HL-60 (cell line): Measurements from ENCODE around the gene SMLR1.

ENCODE experiments used
- DNase-seq, 2 experiments: peaks; one replicate each; pipeline ENCODE4 v3.0.0-alpha.2; 2010 to 2020; ENCODE audit warnings: low read depth in 1 of 2, low spot score in 1 of 2
- H3K27ac ChIP-seq: fragments of 250-450 bp; sonication (Bioruptor Pico); replicated peaks from 2 replicates; pipeline ENCODE4 v1.5.1; 2020; ENCODE audit warnings: mild to moderate bottlenecking, moderate library complexity
- H3K27me3 ChIP-seq: fragments of 250-450 bp; sonication (Bioruptor Pico); 2 replicates; pipeline ENCODE4 v1.5.1; 2021; ENCODE audit warnings: mild to moderate bottlenecking, moderate library complexity; ENCODE audit not compliant: insufficient read depth, poor library complexity, severe bottlenecking
- H3K4me3 ChIP-seq: replicated peaks from 2 replicates; pipeline ENCODE4 v1.5.1; 2011; ENCODE audit warnings: mild to moderate bottlenecking, control low read depth, low read length; ENCODE audit not compliant: insufficient read depth
- GABPA ChIP-seq: IDR thresholded peaks from 2 replicates; pipeline ENCODE4 v1.6.1; 2012; ENCODE audit warnings: low read depth
- POLR2AphosphoS5 ChIP-seq: IDR thresholded peaks from 2 replicates; pipeline ENCODE4 v1.6.1; 2012; ENCODE audit warnings: low read depth
- SPI1 ChIP-seq: IDR thresholded peaks from 2 replicates; pipeline ENCODE4 v1.6.1; 2012; ENCODE audit warnings: low read depth, mild to moderate bottlenecking, borderline replicate concordance
- TF ChIP-seq, protein P1 (sequence below): IDR thresholded peaks from 2 replicates; pipeline ENCODE4 v1.6.1; 2012; ENCODE audit warnings: low read depth; ENCODE audit not compliant: insufficient replicate concordance
- TF ChIP-seq, protein P2 (sequence below): IDR thresholded peaks from one replicate; pipeline ENCODE4 v1.5.1; 2011; ENCODE audit warnings: low read length, control low read depth, inconsistent platforms; ENCODE audit not compliant: insufficient read depth

The SMLR1 gene

GRCh38 chr6:130780122-130780521 lies 47.1 kb upstream of the SMLR1 start:
- no peak for DNase-seq

GRCh38 chr6:130781557-130781956 lies 45.6 kb upstream of the SMLR1 start:
- Histone ChIP-seq H3K27me3 (no peaks in the 10 kb centered on the region), H3K4me3 (no peak overlapping the region), H3K27ac (no peak overlapping the region)
- no peak for DNase-seq
- TF ChIP-seq SPI1 (no peak), GABPA (no peak), POLR2AphosphoS5 (no peak)
- TF ChIP-seq, protein P1, sequence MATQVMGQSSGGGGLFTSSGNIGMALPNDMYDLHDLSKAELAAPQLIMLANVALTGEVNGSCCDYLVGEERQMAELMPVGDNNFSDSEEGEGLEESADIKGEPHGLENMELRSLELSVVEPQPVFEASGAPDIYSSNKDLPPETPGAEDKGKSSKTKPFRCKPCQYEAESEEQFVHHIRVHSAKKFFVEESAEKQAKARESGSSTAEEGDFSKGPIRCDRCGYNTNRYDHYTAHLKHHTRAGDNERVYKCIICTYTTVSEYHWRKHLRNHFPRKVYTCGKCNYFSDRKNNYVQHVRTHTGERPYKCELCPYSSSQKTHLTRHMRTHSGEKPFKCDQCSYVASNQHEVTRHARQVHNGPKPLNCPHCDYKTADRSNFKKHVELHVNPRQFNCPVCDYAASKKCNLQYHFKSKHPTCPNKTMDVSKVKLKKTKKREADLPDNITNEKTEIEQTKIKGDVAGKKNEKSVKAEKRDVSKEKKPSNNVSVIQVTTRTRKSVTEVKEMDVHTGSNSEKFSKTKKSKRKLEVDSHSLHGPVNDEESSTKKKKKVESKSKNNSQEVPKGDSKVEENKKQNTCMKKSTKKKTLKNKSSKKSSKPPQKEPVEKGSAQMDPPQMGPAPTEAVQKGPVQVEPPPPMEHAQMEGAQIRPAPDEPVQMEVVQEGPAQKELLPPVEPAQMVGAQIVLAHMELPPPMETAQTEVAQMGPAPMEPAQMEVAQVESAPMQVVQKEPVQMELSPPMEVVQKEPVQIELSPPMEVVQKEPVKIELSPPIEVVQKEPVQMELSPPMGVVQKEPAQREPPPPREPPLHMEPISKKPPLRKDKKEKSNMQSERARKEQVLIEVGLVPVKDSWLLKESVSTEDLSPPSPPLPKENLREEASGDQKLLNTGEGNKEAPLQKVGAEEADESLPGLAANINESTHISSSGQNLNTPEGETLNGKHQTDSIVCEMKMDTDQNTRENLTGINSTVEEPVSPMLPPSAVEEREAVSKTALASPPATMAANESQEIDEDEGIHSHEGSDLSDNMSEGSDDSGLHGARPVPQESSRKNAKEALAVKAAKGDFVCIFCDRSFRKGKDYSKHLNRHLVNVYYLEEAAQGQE: no peak
- TF ChIP-seq, protein P2, sequence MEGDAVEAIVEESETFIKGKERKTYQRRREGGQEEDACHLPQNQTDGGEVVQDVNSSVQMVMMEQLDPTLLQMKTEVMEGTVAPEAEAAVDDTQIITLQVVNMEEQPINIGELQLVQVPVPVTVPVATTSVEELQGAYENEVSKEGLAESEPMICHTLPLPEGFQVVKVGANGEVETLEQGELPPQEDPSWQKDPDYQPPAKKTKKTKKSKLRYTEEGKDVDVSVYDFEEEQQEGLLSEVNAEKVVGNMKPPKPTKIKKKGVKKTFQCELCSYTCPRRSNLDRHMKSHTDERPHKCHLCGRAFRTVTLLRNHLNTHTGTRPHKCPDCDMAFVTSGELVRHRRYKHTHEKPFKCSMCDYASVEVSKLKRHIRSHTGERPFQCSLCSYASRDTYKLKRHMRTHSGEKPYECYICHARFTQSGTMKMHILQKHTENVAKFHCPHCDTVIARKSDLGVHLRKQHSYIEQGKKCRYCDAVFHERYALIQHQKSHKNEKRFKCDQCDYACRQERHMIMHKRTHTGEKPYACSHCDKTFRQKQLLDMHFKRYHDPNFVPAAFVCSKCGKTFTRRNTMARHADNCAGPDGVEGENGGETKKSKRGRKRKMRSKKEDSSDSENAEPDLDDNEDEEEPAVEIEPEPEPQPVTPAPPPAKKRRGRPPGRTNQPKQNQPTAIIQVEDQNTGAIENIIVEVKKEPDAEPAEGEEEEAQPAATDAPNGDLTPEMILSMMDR: no peak

More at GRCh38 chr6:130780122-130780521, 47.1 kb upstream of the SMLR1 start:
- H3K27me3 ChIP-seq: no peaks in the 10 kb centered on the region
- H3K4me3 ChIP-seq: no peak overlapping the region
- no peak for TF ChIP-seq POLR2AphosphoS5
- no peak for TF ChIP-seq GABPA
- TF ChIP-seq, protein P2: no peak
- TF ChIP-seq, protein P1: no peak
- no peak for TF ChIP-seq SPI1
- H3K27ac ChIP-seq: no peak overlapping the region

DNA sequence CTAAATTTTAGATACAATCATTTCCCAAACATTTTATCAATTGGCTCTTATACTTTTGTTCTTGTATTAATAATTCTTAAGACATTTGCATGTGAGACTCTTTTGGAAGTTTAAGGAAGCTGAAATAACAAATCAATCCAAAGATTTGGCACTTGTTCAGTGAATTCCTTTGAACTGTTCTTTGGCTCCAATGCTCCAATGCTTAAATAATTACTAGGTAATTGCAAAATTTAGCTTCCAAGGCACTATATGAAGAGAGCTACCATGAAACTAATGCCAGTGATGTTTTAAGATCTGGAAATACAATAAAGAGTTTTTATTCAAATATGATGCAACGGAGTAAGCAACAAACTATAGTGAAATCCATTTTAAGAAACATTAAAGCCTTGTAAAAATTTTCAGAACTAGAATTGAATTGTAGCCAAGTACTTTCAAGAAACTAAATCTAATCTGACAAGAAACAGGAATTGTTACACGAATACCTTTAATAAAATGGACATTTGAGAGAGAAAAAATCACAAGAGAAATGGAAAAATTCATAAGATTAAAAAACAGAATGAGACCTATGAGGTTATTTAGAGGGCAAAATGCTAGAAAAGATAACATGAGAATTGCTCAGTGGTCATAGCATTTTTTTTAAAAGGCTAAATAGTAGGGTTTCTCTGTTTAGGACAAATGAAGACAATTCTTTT lies 43.6 kb upstream of the SMLR1 start:
- TF ChIP-seq, protein P1: no peak
- TF ChIP-seq POLR2AphosphoS5 (no peak), SPI1 (no peak), GABPA (no peak)
- TF ChIP-seq, protein P2: no peak
- DNase-seq: no peak
- H3K27me3 ChIP-seq: no peaks in the 10 kb centered on the region
- no peak overlapping the region for H3K4me3 ChIP-seq
- H3K27ac ChIP-seq: no peak overlapping the region
